NT2/D1 (cell line): ENCODE data around the gene PALM.
"Not testable (repeated sequence)": the region's sequence is repeated elsewhere in the genome, so short reads cannot be mapped to it uniquely, and the experiment has no call there.

Source experiments
- DNase-seq: peaks from one replicate; pipeline ENCODE4 v3.0.0-alpha.2; 2011; ENCODE audit warnings: low read depth, low spot score
- H3K27me3 ChIP-seq: 2 replicates; pipeline ENCODE4 v1.6.0; 2011; ENCODE audit warnings: mild to moderate bottlenecking; ENCODE audit not compliant: insufficient read length, insufficient read depth
- H3K36me3 ChIP-seq: 2 replicates; pipeline ENCODE4 v1.6.1; 2011; ENCODE audit warnings: mild to moderate bottlenecking, low read length, mixed read lengths; ENCODE audit not compliant: insufficient read depth, insufficient read length
- H3K4me1 ChIP-seq: 2 replicates; pipeline ENCODE4 v1.5.1; 2011; ENCODE audit not compliant: insufficient read depth, insufficient read length
- H3K4me3 ChIP-seq: 2 replicates; pipeline ENCODE4 v1.5.1; 2011; ENCODE audit warnings: low read depth; ENCODE audit not compliant: insufficient read length
- H3K9ac ChIP-seq: 2 replicates; pipeline ENCODE4 v1.6.0; 2011; ENCODE audit warnings: low read depth; ENCODE audit not compliant: insufficient read length
- H3K9me3 ChIP-seq: 2 replicates; pipeline ENCODE4 v1.5.1; 2011; ENCODE audit warnings: mild to moderate bottlenecking, low read length; ENCODE audit not compliant: insufficient read depth
- SUZ12 ChIP-seq: IDR thresholded peaks from 2 replicates; pipeline ENCODE4 v1.6.1; 2011; ENCODE audit not compliant: insufficient read length, insufficient read depth; ENCODE audit errors: extremely low read depth
- YY1 ChIP-seq: IDR thresholded peaks from 2 replicates; pipeline ENCODE4 v1.6.1; 2011; ENCODE audit not compliant: insufficient read length, insufficient read depth
- ZNF274 ChIP-seq: IDR thresholded peaks from 2 replicates; pipeline ENCODE4 v1.6.1; 2011; ENCODE audit warnings: mild to moderate bottlenecking, low read depth, low read length

PALM gene

DNA sequence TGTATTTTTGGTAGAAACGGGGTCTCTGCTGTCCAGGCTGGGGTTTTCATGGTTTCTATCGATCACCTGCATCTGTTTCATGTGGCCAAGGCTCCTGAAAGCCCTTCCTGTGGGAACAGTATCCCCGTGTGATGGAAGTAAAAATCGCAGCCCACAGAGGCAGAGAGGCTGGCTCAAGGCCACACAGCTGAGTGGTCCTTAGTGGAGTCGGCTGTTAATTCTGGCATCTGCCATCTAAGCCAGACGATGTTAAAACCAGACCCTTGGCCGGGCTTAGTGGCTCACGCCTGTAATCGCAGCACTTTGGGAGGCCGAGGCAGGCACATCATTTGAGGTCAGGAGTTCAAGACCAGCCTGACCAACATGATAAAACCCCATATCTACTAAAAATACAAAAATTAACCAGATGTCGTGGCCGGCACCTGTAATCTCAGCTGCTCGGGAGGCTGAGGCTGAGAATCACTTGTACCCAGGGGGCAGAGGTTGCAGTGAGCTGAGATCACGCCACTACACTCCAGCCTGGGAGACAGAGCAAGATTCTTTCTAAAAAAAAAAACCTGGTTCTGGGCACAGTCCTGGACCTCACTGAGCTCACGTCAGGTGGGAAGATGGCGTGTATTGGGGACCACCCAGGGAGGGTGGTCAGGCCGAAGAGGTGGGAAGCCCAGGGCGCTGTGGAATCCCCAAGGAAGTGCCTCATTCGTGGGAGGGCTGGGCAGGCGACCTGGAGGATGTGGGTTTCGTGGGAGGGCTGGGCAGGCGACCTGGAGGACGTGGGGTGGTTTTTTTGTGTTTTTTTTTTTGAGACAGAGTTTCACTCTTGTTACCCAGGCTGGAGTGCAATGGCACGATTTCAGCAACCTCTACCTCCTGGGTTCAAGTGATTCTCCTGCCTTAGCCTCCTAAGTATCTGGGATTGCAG, 23.7 kb downstream of the PALM start:
- Histone ChIP-seq H3K9ac (no peak overlapping the region), H3K36me3 (peaks cover 44% of the 10 kb centered on the region)

DNA sequence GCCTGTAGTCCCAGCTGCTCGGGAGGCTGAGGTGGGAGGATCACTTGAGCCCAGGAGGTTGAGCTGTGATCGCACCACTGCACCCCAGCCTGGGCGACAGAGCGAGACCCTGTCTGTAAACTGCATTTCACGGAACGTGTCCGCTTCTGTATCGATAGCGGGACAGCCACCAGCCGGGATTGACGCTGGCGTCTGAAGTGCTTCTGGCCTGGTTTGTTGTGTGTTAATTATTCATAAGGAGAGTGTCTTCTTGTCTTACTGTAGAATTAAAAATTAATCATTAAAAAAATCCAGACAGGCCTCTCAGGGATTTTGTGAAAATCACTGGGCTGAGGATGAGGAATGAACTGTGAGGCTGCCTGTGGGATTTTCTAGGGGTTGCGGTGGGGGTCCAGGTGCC, 26.0 kb downstream of the PALM start:
- TF ChIP-seq SUZ12 = no peak
- DNase-seq = no peak
- peaks cover 38% of the 10 kb centered on the region for H3K36me3 ChIP-seq
- H3K9ac ChIP-seq = no peak overlapping the region
- H3K27me3 ChIP-seq = no peaks in the 10 kb centered on the region
- H3K9me3 ChIP-seq = no peaks in the 10 kb centered on the region
- H3K4me1 ChIP-seq = peaks cover 10% of the 10 kb centered on the region
- H3K4me3 ChIP-seq = no peak overlapping the region

More for the DNA sequence above, 23.7 kb downstream of the PALM start:
- H3K4me3 ChIP-seq = no peak overlapping the region
- no peak for TF ChIP-seq ZNF274
- no peak for TF ChIP-seq YY1
- TF ChIP-seq SUZ12 = no peak
- no peaks in the 10 kb centered on the region for H3K27me3 ChIP-seq
- no peak for DNase-seq
- no peaks in the 10 kb centered on the region for H3K9me3 ChIP-seq
- peaks cover 7% of the 10 kb centered on the region for H3K4me1 ChIP-seq

DNA sequence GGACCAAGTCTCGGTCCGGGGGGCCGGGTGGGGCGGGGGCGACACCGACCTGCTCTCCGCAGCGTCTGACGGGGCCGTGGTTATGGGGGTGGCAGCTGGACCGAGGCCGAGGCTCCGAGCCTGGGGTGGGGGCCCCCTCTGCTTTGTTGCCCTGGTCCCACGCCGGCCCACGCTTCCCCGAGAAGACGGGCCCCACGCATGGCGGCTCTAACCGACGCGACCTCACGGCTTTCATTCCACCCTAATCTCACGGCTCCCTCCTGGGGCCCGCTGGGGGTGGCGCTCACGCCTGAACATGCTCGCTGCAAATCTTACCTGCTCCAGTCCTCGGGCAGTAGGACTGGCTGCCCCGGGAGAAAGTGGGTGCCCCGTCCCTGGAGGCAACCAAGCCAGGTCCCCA, 27.4 kb downstream of the PALM start:
- no peaks in the 10 kb centered on the region for H3K9me3 ChIP-seq
- peaks cover 10% of the 10 kb centered on the region for H3K4me1 ChIP-seq
- TF ChIP-seq YY1 (no peak), SUZ12 (no peak), ZNF274 (no peak)
- no peak for DNase-seq
- no peaks in the 10 kb centered on the region for H3K27me3 ChIP-seq
- peaks cover 40% of the 10 kb centered on the region for H3K36me3 ChIP-seq
- no peak overlapping the region for H3K4me3 ChIP-seq
- H3K9ac ChIP-seq = no peak overlapping the region

DNA sequence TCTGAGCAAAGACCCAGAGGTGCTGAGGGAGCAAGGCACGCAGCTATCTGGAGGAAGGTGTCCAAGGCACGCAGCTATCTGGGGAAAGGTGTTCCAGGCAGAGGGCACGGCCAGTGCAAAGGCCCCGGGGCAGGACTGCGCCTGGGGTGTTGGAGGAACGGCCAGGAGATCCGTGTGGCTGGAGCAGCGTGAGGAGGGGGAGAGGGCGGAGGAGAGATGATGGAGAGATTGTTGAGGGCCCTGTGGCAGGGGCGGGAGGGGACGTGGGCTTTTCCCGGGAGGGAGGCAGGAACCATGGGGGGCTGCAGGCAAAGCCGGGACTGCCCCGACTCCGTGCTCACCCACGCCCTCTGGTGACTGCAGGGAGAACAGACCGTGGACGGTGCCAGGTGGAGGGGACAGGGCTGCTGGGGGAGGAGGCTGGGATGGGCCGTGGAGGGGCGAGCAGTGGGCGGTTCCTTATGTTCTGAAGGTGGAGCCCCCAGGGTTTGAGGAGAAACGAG, 28.9 kb downstream of the PALM start:
- peaks cover 10% of the 10 kb centered on the region for H3K4me1 ChIP-seq
- peaks cover 29% of the 10 kb centered on the region for H3K36me3 ChIP-seq
- H3K4me3 ChIP-seq = no peak overlapping the region
- H3K9me3 ChIP-seq = no peaks in the 10 kb centered on the region
- H3K27me3 ChIP-seq = no peaks in the 10 kb centered on the region
- peak; percentile 51 for DNase-seq
- no peak for TF ChIP-seq SUZ12
- TF ChIP-seq YY1 = no peak
- TF ChIP-seq ZNF274 = no peak
- no peak overlapping the region for H3K9ac ChIP-seq

DNA sequence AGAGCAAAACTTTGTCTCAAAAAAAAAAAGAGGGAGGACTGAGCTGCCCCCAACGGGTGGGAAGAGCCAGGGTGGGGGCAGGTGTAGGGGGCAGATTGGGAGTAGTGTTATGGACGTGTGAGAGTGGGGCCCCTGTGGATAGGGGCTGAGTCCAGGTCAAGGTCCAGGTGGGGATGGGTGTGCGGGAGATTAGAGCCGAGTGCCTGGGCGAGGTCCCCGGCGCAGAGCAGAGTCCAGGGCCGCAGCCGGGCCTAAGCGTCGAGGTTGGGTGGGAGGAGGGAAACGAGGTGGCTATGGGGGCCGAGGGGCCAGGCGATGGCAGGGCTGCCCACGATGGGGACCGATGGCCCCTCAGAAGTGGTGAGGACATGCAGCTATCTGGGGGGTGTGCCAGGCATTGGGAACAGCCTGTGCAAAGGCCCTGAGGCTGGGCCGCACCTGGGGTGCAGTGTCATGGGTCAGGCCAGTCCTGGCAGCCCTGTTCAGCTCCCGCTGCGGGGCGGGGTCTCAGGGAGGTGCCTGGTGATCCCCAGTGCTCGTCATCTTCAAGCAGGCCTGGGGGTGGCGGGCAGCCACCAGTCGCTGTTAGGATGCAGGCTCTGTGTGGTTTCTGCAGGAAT, 29.9 kb downstream of the PALM start:
- Histone ChIP-seq H3K36me3 (peaks cover 23% of the 10 kb centered on the region), H3K4me1 (peaks cover 10% of the 10 kb centered on the region), H3K9me3 (no peaks in the 10 kb centered on the region), H3K4me3 (no peak overlapping the region), H3K27me3 (no peaks in the 10 kb centered on the region), H3K9ac (peak overlapping the region; percentile 8)
- TF ChIP-seq YY1 = no peak
- no peak for TF ChIP-seq ZNF274
- TF ChIP-seq SUZ12 = no peak
- no peak for DNase-seq

DNA sequence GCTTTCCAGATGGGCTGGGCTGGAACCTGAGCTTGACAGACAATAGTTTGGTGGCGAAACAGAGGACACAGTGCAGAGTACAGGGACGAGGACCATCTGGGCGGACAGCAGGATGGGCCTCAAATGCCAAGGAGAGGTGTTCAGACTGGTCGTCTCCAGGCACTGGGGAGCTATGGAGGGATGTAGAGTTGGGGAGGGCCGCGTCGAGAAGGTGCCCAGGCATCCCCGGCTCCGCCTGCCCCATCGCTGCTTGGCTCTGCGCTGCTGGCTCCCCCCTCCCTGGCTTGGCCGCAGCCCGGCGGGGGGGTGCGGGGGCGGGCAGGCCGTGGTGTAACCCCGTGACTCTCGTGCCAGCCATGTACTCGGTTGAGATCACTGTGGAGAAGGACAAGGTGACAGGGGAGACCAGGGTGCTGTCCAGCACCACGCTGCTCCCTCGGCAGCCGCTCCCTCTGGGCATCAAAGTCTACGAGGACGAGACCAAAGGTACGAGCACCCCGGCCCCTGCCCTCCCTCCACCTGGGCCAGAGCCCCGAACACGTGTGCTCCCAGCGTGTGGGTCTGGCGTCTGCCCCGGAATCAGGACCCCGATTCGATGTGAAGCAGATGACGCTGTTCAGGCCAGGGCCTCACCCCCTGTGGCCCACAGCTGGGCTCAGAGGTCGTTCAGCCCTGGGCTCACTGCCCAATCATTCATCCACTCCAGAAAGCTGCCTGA, 31.4 kb downstream of the PALM start:
- H3K27me3 ChIP-seq = no peaks in the 10 kb centered on the region
- no peaks in the 10 kb centered on the region for H3K9me3 ChIP-seq
- H3K9ac ChIP-seq = no peak overlapping the region
- H3K36me3 ChIP-seq = peaks cover 18% of the 10 kb centered on the region
- TF ChIP-seq ZNF274 (no peak), YY1 (no peak), SUZ12 (no peak)
- no peak for DNase-seq
- peaks cover 10% of the 10 kb centered on the region for H3K4me1 ChIP-seq
- H3K4me3 ChIP-seq = no peak overlapping the region

DNA sequence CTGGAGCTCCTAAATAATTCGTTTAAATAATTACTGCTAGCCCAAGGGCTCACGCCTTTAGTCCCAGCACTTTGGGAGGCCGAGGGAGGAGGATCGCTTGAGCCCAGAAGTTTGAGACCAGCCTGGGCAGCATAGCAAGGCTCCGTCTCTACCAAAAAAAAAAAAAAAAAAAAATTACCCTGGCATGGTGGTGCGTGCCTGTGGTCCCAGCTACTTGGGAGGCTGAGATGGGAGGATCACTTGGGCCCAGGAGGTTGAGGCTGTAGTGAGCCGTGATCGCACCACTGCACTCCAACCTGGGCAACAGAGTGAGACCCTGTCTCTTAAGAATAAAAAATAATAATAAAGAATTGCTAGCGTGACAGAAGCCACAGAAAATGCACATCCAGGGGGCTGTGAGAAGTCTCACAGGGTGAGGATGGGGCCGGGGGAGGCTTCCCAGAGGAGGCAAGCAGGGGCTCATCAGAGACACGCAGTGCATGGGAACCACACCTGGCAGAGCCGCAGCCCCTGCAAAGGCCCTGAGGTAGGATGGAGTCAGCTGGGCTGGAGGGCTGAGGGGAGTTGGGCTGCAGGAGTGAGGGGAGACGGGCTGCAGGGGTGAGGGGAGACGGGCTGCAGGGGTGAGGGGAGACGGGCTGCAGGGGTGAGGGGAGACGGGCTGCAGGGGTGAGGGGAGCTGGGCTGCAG, 32.2 kb downstream of the PALM start:
- DNase-seq, H3K9me3 ChIP-seq, H3K4me3 ChIP-seq, H3K9ac ChIP-seq, H3K4me1 ChIP-seq, H3K27me3 ChIP-seq: not testable (repeated sequence)
- peaks cover 18% of the 10 kb centered on the region for H3K36me3 ChIP-seq
